IPS-15b (cell line): ENCODE data around the gene UQCR11.

Experiments used
- H3K27me3 ChIP-seq: one replicate; pipeline ENCODE4 v1.6.1; 2013; ENCODE audit warnings: low read length; ENCODE audit not compliant: control insufficient read depth, insufficient read depth
- H3K36me3 ChIP-seq: one replicate; pipeline ENCODE4 v1.6.1; 2013; ENCODE audit warnings: low read length; ENCODE audit not compliant: control insufficient read depth, insufficient read depth
- H3K4me1 ChIP-seq: one replicate; pipeline ENCODE4 v1.6.1; 2013; ENCODE audit warnings: mild to moderate bottlenecking, low read length; ENCODE audit not compliant: control insufficient read depth, insufficient read depth
- H3K4me3 ChIP-seq: one replicate; pipeline ENCODE4 v1.5.1; 2013; ENCODE audit warnings: low read depth, low read length
- H3K9ac ChIP-seq: one replicate; pipeline ENCODE4 v1.6.1; 2013; ENCODE audit warnings: low read depth, mild to moderate bottlenecking, low read length
- H3K9me3 ChIP-seq: one replicate; pipeline ENCODE4 v1.6.1; 2013; ENCODE audit warnings: mild to moderate bottlenecking, low read length; ENCODE audit not compliant: control insufficient read depth, insufficient read depth

UQCR11 gene

GRCh38 chr19:1551068-1552040 is 53.9 kb downstream of the UQCR11 start:
- Histone ChIP-seq H3K4me1 (no peaks in the 10 kb centered on the region), H3K9ac (no peak overlapping the region), H3K27me3 (no peaks in the 10 kb centered on the region), H3K9me3 (no peaks in the 10 kb centered on the region), H3K36me3 (peaks cover 5% of the 10 kb centered on the region), H3K4me3 (no peak overlapping the region)

GRCh38 chr19:1549332-1549945 is 55.8 kb downstream of the UQCR11 start:
- H3K9ac ChIP-seq, result no peak overlapping the region
- no peaks in the 10 kb centered on the region for H3K27me3 ChIP-seq
- no peaks in the 10 kb centered on the region for H3K9me3 ChIP-seq
- no peak overlapping the region for H3K4me3 ChIP-seq
- no peaks in the 10 kb centered on the region for H3K4me1 ChIP-seq
- H3K36me3 ChIP-seq, result no peaks in the 10 kb centered on the region
